ACHN (cell line): ENCODE data around the gene IMPDH2.
"Not testable (repeated sequence)": the region's sequence is repeated elsewhere in the genome, so short reads cannot be mapped to it uniquely, and the experiment has no call there.

ENCODE experiments used
- DNase-seq: peaks from one replicate; pipeline ENCODE4 v3.0.0-alpha.2; 2015
- in situ Hi-C: cut with HindIII; loops from 2 replicates; pipeline ENCODE4 v1.10.0; 2017; ENCODE audit warnings: low sequenced_read_pairs, low pct_ligation_motif_present, low pct_unique_long_range_greater_than_20kb

The IMPDH2 gene

DNA sequence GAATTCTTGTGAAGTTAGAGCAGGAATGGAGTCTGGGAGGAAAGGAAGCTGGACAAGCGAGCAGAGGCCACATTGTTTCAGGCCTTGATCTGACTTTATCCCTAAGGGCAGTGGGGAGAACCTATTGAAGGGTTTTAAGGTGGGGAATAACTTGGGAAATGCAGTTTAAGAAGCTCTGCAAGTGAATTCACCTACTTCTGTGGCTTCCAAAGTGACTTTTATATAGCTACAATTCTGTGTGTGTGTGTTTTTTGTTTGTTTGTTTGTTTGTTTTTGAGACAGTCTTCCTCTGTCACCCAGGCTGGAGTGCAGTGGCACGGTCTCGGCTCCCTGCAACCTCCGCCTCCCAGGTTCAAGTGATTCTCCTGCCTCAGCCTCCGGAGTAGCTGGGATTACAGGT, 20.6 kb downstream of the IMPDH2 start:
- in situ Hi-C loops = not testable (repeated sequence)

DNA sequence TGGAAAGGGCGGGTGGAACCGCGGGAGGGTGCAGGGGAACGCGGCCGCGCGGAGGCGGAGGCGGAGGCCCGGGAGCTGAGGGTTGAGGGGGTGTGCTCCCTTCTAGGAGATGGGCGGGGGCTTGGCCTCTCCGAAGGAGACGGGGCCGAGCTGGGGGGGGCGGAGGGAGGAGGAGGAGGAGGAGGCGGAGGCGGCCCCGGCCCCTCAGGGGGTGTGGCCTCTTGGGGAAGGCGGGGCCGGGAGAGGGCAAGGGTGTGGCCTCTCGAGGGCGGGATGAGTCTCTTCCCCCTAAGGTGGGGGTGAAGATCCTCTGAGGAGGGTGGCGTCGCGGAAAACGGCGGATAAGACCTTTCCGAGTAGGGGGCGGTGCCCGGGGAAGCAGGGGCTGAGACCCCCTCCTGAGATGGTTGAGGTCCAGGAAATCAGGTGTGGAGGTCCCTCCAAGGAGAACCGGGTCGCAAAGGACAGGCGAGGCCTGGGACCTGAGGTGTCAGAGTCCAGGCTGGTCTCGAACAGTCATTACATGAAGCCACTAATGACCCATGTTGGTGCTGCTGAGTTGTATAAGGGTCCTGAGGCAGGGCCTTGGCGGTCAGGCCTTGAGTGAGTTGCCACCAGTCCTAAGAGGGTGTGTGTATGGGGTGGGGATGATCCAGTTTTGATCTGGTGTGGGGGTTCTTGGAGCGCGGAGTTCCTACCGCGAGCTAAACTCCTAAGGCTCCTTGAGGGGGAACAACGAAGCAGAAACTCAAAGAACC, 21.2 kb downstream of the IMPDH2 start:
- in situ Hi-C loops = no loop called here
- DNase-seq = peak; percentile 85

More for the DNA sequence above, 20.6 kb downstream of the IMPDH2 start:
- not testable (repeated sequence) for DNase-seq

DNA sequence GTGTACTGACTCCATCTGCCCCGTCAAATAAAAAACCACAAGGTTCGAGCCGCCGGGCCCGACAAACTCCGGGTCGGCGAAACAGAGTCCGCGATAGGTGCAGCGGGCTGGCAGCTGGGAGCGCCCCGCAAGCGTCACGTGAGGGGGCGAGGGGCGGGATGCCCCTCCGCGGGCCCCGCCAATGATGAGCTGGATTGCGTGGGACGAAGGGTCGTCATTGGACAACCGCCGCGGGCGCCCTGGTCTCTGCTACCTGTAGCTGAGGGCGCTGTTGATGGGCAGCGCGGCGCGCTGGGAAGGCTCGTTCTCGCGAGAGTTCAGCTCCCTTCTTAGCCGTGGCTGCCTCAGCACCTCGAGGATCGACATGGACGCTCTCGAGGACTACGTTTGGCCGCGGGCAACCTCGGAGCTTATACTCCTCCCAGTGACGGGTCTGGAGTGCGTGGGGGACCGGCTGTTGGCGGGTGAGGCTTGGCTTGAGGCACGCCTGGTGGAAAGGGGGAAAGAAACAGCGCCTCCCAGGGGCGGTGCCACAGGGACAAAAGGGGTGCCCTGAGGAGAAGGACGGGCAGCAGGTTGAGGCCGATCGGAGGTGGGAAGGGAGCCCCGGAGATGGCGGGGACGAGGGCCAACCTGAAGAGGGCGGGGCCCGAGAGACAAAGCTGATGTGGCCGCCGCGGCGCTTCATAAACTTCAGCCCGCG, 22.0 kb downstream of the IMPDH2 start, which contains the start of gene WDR6:
Gene WDR6 (plus strand): TSS at position 324 of the 703 bp plus-strand sequence. CDS start 41 bp downstream, at position 365.
- in situ Hi-C loops = no loop called here

DNA sequence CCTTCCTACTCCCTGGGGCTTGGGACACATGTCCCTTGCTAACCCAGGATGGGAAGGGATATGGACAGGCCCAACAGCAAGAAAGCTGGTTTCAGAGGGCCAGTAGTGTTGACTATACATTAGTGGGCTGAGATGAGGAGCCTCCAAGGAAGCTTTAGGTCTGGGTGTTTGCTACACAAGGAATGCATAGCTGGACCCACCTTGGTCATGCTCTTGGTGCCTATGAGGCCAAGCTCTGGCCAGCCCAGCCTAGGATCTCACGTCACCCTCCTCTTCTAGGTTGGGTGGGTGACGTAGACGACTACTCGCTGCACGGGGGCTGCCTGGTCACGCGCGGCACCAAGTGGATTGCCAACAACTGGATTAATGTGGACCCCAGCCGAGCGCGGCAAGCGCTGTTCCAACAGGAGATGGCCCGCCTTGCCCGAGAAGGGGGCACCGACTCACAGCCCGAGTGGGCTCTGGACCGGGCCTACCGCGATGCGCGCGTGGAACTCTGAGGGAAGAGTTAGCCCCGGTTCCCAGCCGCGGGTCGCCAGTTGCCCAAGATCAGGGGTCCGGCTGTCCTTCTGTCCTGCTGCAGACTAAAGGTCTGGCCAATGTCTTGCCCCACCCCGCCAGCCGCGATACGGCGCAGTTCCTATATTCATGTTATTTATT, 22.7 kb downstream of the IMPDH2 start:
- peak; percentile 40 for DNase-seq
- in situ Hi-C loops = no loop called here

More for the DNA sequence above, 22.0 kb downstream of the IMPDH2 start, which contains the start of gene WDR6:
- DNase-seq = peak; percentile 95

DNA sequence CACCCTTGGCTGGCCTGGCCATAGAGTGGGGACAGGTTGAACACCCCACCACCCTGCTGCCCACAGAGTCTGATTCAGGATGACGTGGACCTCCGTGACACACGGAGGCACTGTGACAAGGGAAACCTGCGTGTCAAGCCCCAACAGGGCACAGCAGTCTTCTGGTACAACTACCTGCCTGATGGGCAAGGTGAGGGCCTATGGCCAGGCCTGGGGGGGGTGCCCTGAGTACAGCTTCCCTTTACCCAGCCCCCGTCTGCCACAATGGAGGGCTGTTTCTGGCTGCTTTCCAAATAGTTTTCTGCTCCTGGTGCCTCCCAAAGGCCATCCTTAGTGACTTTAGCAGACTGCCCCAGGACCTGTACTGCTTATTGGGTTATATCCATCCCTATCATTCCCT, 23.2 kb downstream of the IMPDH2 start:
- in situ Hi-C loops = no loop called here
- DNase-seq = no peak

DNA sequence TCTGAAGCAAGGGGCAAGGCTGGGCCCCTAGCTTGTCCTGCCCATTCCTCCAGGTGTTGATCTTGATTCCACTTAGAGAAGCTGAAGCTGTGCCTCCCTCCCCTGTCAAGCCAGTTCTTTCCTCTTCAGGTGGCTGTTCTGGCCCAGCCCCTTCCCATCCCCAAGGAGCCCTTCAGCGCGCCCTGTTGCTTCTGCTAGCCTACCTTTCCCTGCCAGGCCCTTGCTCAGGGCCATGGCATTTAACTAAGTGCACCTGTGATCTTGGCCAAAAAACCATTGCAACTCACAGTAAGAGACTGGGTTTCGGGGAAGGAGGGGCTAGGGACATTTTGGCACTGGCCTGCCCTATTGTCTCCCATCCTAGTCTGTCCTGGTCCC, 23.9 kb downstream of the IMPDH2 start:
- no peak for DNase-seq
- in situ Hi-C loops = no loop called here

DNA sequence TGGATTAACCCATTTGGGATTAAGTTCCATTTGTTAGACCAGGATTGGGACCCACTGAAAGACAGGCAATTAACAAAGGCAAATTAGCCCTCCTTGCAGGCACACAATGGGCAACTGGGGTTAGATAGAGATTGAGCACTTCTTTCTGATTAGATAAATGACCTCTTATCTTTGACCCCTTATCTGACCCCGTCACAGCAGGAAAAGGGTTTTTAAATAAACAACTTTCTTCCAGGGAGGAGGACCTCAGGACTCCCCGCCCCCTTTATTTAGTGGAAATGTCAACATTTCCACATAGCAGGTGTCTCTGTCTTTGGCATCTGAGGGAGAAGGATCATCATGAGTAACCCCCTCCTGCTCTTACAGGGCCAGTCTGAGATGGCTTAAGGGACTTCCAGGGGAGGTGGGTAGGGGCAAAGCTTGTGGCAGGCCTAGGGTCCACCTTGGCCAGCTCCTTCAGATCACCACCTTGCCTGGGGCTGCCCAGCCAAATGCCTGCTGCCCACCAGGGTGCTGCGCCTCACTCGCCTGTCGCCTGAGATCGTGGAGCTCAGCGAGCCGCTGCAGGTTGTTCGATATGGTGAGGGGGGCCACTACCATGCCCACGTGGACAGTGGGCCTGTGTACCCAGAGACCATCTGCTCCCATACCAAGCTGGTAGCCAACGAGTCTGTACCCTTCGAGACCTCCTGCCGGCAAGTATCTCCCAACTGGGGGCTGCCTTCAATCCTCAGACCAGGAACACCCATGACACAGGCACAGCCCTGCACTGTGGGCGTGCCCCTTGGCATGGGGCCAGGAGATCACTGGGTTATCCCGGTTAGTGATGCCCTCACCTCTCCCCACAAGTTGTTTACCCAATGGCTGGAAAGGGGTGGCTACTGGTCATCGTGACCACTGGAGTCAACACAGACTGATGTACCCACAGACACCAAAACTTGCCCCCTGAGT, 24.6 kb downstream of the IMPDH2 start:
- no peak for DNase-seq
- in situ Hi-C loops = no loop called here

DNA sequence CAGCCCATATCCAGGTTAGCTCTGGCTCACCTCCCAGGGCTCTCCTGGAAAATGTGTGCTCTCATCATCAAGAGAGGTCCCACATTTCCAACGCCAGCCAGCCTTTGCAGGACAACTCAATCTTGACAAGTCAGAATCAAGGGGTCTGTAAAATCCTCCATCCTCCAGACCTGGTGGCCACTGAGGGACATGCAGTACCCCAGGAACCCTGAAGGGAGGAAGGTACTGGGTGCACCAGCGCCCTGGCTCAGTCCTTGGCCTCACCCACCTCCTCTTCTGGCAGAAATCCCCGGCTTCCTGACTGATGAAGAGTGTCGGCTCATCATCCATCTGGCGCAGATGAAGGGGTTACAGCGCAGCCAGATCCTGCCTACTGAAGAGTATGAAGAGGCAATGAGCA, 28.0 kb downstream of the IMPDH2 start:
- in situ Hi-C loops = no loop called here

DNA sequence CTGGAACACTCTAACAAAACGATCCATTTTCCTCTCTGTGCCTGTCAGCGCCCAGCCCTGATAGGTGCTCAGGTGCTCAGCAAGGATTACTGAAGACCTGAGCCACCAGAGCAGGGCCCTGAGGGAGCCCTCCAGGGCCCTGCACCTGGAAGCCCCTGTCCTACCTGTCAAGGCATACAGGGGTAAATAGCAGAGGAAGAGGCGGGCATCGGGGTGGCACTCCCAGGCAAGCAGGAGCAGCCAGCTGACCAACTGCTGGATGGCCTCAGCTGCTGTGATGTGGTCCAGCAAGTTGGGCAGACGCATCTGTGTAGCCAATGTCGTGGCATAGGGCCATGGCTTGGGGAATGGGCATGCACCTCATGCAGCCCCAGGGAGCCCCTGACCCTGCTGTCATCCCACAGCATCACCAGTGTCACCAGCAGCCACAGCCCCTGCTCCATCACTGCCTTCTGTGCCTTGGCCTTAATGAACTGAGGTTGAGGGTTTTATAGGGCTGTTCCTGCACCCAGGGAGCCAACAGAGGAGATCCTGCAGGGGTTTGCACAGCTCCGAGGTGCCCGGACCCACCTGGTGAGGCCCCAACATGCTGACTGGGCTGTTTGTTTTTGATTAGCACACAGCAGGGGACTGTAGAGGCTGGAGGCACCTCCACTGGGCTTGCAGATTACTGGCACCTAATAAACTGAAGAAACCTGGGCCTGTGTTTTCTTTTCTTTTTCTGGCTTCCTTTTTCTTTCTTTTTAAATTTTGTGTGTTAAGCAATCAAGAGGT, 29.9 kb downstream of the IMPDH2 start:
- no peak for DNase-seq
- in situ Hi-C loops = no loop called here

More for the DNA sequence above, 28.0 kb downstream of the IMPDH2 start:
- no peak for DNase-seq

DNA sequence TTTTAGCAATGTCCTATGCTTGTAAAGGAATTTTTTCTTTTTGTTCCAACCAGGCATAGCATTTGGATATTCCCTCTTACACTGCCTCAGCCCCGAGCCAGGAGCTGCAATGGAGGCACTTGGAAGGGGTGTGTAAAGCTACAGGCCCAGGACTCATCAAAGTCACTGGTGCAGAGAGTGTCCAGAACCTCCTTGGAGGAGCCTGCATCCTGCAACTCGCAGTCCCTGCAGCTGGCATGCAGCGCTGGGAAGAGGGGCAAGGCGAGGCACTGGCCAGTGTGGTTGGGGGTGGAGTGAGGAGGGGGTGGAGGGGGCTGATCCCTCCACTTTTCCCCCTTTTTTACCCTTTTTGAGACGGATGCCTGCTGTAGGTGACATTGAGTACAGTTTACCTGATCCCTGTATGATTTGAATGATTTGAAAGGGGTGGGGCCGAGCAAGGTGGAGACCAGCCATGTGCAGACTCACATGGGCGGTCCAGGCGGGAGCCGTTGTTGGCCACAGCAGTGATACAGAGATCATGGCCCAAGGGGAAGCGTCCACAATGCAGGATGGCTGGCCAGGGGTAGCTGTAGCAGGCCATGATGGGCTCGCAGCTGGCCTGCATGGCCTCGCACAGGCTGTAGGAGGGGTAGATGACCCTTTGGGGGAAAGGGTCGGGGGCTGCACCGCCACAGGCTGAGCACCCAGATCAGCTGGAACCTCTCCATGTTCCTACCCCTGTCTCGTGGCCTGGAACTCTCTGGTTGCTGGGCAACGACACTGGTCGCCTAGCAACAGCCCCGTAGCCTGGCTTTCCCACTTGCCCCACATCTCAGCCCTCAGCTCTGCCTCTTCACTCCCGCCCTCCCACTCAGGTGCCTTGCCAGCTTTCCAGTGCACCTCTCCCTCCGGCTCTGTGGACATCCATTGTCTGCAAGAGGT, 31.2 kb downstream of the IMPDH2 start:
- in situ Hi-C loops = no loop called here
- DNase-seq = no peak

DNA sequence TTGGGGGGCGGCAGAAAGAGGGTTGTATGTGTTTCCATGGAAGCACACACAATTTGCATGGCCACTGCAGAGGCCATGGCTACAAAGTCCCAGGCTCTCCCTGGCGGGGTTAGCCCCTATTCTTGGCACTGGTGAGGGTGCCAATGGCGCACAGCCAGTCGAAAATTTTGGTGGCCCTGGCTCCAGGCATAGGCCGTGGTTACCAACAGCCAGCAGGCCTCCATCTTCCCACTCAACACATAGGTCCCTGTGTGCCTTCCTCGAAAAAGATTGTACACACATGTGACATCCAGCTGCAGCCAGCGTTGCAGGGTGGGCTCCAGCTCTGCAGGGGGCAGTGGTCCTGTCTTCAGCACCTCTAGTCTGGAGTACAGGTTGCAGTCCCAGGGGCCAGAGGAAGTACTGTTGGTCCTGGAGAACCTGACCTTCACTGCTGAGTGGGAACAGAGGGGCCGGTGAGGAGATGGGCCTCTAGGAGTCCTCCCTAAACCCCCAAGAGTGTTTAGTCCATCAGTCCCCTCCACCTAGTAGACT, 32.0 kb downstream of the IMPDH2 start:
- in situ Hi-C loops = no loop called here
- DNase-seq = no peak

DNA sequence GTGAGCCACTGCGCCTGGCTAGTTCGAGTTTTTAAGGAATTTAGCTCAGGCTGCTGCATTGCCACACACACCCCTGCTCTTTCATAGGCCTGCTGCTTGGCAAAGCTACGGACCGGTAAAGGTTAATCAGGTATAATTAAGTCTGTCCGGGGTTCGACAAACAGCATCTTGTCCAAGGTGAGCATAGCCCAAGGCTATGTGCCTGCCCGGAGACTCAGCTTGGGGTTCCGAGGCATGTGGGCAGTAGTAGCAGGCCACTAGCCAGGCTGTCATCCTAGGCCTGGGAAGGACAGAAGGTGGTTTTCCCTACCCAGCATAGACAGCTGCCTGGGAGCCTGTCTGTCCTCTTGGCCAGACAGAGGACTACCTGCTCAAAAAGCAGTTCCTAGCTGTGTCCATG, 32.6 kb downstream of the IMPDH2 start:
- no peak for DNase-seq
- in situ Hi-C loops = no loop called here

DNA sequence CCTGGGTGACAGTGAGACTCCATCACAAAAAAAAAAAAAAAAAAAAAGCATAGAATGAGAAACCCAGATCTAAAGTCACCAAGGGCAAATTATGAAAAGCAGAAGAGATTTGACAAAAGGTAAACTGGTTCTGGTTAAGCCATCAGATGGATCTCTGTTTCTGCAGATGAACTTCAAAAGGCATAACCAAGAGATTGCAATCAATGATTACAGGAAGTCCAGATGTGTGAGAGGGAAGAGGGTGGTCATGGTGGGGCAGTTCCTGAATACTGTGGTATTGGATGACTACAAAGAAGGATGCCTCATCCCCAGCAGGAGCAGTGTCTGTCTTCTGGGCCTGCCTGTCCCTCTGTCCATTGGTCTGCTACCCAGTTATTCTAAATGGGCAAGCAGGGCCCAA, 35.4 kb downstream of the IMPDH2 start:
- in situ Hi-C loops = no loop called here

DNA sequence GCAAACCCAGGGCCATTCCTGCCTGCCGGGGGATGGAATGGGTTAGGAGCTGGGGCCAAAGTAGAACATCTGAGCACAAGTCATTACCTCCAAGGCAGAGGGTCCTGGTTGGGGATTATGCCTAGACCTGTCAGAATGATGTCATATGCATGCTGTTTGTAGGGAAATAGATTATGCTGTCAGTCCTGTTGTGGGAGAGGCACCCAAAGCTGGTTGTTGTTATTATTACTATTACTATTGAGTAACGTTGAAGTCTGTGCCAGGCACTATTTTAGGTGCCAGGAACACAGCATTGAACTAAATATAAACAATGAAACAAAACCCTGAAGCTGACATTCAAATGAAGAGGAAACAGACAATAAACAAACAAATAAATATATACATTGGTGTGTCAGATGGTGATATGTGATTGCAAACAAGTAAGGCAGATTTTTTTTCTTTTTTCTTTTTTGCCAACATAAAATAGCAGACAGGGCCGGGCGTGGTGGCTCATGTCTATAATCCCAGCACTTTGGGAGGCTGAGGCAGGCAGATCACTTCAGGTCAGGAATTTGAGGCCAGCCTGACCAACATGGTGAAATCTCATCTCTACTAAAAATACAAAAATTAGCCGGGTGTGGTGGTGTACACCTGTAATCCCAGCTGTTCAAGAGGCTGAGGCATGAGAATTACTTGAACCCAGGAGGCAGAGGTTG, 37.2 kb downstream of the IMPDH2 start:
- in situ Hi-C loops = no loop called here
- no peak for DNase-seq

More for the DNA sequence above, 35.4 kb downstream of the IMPDH2 start:
- DNase-seq = no peak

DNA sequence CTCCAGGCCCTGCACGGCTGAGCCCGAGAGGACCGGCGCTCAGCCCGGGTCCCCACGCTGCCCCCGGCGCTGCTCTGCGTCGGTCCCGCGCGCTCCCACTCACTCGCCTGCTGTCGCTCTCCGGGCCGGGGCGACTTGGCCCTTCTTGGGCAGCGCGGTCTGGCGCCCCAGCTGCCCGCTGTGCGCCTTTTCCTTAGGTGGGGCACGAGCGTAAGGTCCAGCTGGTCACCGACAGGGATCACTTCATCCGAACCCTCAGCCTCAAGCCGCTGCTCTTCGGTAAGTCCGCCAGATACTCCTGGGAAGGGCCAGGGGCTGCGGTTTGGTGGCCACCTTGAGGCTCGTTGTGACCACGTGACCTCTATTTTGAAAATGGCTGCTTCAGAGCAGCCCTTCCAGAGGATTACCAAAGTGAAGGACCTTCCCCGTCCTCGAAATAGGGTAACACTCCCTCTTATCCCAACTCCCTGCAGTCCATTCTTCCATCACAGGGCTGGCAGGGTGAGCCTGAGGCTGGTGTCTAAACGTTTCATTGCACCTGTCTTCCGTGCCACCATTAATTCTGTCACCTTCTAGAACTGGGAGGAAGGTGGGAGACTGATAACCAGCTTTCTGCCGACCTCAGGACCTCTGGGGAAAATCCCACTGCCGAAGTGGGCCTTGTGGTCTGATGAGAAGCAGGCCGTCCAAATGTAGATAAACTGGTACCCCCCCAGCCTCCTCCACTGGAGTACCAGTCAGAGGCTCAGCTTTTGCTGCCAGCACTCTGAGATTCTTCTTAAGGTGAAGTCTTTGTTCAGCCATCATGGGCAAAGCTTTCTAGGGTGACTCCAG, 38.3 kb downstream of the IMPDH2 start:
- peak; percentile 34 for DNase-seq
- in situ Hi-C loops = no loop called here
